Prostate gland (tissue), 2 donors: Measurements from ENCODE around the gene OLFM2.

ENCODE experiments used
- CTCF ChIP-seq, 4 experiments: fragments of 200-600 bp in 2 of 4; fragments of 450-650 bp in 2 of 4; sonication (generic) in 2 of 4; IDR thresholded peaks; 1 replicate in 3 of 4; 2 replicates in 1 of 4; pipeline ENCODE4 v1.5.1; 2016 to 2019; ENCODE audit warnings: antibody characterized with exemption in 4 of 4, mild to moderate bottlenecking in 2 of 4, moderate library complexity in 2 of 4
- POLR2A ChIP-seq: fragments of 450-650 bp; IDR thresholded peaks from one replicate; pipeline ENCODE4 v1.6.1; 2016; ENCODE audit warnings: antibody characterized with exemption, mild to moderate bottlenecking

- TF ChIP-seq CTCF (IDR thresholded peaks at IDR 0.05) (no peak), POLR2A (no peak)
Measured at GRCh38 chr19:9910625-9911024, 25.7 kb downstream of the OLFM2 start.
